Measurements from ENCODE around the gene SCAF1.

SCAF1 gene

GRCh38 chr19:49658139-49658517 lies 16.1 kb downstream of the SCAF1 start:
- Histone ChIP-seq H3K36me3 (ENCODE audit: control insufficient read depth, insufficient read depth, low read length) (peaks cover 67% of the 10 kb centered on the region), H3K4me3 (replicated peaks; ENCODE audit: low read depth, low read length) (no peak overlapping the region), H3K27me3 (replicated peaks; ENCODE audit: control insufficient read depth, insufficient read depth, low read length) (no peaks in the 10 kb centered on the region)
- DNase-seq (ENCODE audit: extremely low read depth, insufficient read length) = no peak
- no peak for TF ChIP-seq CTCF (IDR thresholded peaks at IDR 0.05; ENCODE audit: insufficient read depth, low read length, poor library complexity, severe bottlenecking)

DNA sequence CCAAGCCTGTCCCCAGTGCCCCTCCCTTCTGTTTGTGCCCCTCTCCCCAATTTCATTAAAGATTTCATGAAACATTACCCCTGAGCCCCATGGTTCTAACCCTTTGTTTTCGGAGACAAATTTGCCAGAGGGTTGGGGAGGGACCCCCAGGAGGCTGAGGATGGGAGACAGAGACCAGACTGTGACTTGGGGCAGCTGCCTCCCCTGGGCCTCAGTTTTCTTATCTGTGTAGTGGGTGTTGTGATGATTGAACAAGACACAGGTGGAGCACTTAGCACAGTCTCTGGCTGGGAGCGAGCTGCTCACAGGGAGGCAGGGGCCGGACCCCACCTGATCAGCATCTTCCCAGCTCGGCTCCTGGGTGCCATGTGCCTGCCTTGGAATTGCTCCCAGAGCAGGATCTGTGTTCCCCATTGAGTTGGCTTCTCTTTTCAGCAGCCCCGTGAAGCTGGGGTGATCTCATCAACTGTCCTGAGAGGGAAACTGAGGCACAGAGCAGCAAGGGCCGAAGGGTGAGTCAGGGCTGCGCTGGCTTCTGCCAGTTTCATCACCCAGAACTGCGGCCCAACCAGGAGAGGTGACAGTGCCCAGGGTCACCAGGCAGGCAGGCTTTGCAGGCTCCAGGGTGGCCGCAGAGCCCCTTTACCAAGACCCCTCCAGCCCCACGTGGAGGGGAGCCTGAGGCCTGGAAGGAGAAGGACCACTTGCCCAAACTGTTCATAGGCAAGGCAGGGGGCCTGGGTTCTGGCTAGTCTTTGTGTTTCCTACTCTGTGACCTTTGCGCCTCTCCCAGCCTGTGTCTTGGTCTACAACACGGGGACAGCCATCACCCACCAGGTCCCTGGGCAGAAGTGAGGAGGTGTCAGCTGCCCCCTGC lies 16.8 kb downstream of the SCAF1 start:
- DNase-seq (ENCODE audit: extremely low read depth, insufficient read length) = no peak
- Histone ChIP-seq H3K27me3 (replicated peaks; ENCODE audit: control insufficient read depth, insufficient read depth, low read length) (no peaks in the 10 kb centered on the region), H3K36me3 (ENCODE audit: control insufficient read depth, insufficient read depth, low read length) (peaks cover 67% of the 10 kb centered on the region), H3K4me3 (replicated peaks; ENCODE audit: low read depth, low read length) (no peak overlapping the region)
- no peak for TF ChIP-seq CTCF (IDR thresholded peaks at IDR 0.05; ENCODE audit: insufficient read depth, low read length, poor library complexity, severe bottlenecking)

GRCh38 chr19:49660338-49660961 lies 18.4 kb downstream of the SCAF1 start:
- Histone ChIP-seq H3K27me3 (replicated peaks; ENCODE audit: control insufficient read depth, insufficient read depth, low read length) (no peaks in the 10 kb centered on the region), H3K4me3 (replicated peaks; ENCODE audit: low read depth, low read length) (no peak overlapping the region), H3K36me3 (ENCODE audit: control insufficient read depth, insufficient read depth, low read length) (peaks cover 59% of the 10 kb centered on the region)
- DNase-seq (ENCODE audit: extremely low read depth, insufficient read length) = no peak
- no peak for TF ChIP-seq CTCF (IDR thresholded peaks at IDR 0.05; ENCODE audit: insufficient read depth, low read length, poor library complexity, severe bottlenecking)

DNA sequence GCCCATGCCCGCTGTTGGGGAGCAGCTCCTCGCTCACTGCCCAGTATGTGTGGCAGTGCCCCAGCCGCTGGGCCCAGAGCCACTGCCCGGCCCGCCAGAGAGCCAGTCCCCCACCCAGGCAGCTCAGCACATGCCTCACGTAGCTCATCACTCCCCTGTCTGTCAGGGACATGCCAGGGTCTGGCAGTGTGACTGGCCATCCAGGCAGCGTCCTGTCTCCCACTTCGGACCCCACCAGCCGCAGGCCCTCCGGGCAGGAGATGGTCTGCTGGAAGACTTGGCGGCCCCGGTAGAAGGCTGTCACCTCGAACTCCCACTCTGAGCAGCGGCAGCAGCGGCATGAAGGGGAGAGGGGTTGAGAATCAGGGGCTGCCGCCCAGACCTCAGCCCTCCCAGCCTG lies 20.0 kb downstream of the SCAF1 start:
- H3K27me3 ChIP-seq (replicated peaks; ENCODE audit: control insufficient read depth, insufficient read depth, low read length) = no peaks in the 10 kb centered on the region
- H3K36me3 ChIP-seq (ENCODE audit: control insufficient read depth, insufficient read depth, low read length) = peaks cover 51% of the 10 kb centered on the region
- no peak overlapping the region for H3K4me3 ChIP-seq (replicated peaks; ENCODE audit: low read depth, low read length)
- TF ChIP-seq CTCF (IDR thresholded peaks at IDR 0.05; ENCODE audit: insufficient read depth, low read length, poor library complexity, severe bottlenecking) = no peak
- no peak for DNase-seq (ENCODE audit: extremely low read depth, insufficient read length)

DNA sequence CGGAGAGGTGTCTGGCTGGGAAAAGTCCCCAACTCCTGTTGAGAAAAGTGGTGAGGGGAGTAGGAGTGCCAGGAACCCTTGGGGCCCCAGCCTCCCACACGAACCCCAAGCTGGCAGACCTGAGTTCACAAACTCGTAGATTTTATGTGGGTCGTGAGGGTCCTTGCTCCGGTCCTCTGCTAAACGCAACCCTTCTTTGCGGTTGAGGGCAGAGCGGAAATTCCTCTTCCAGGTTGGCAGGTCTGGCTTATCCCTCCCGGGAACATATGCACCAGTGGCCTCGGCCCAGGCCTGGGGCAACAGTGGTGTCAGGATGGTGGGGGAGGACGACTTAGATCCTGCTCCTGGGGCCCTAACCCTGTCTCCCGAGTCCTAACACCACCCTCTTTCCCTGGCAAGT lies 21.2 kb downstream of the SCAF1 start:
- TF ChIP-seq CTCF (IDR thresholded peaks at IDR 0.05; ENCODE audit: insufficient read depth, low read length, poor library complexity, severe bottlenecking) = no peak
- peak overlapping the region; percentile 25 for H3K4me3 ChIP-seq (replicated peaks; ENCODE audit: low read depth, low read length)
- H3K27me3 ChIP-seq (replicated peaks; ENCODE audit: control insufficient read depth, insufficient read depth, low read length) = no peaks in the 10 kb centered on the region
- no peak for DNase-seq (ENCODE audit: extremely low read depth, insufficient read length)
- peaks cover 43% of the 10 kb centered on the region for H3K36me3 ChIP-seq (ENCODE audit: control insufficient read depth, insufficient read depth, low read length)

Data from GM06990 (cell line).